H1 (cell line): ENCODE data around the gene IL1RAPL1. TPM values are rescaled to one million over a fixed set of nuclear protein-coding genes. Genes with fewer than 3 reads are reported as not detected.

ENCODE experiments used
- CBX8 ChIP-seq: fragments of 300-800, 300-1000 bp; sonication (generic); IDR thresholded peaks from 2 replicates; pipeline ENCODE4 v1.7.1; 2016; ENCODE audit warnings: low read depth, low read length, borderline replicate concordance
- CHD7 ChIP-seq: fragments of 300-600 bp; sonication (generic); IDR thresholded peaks from 2 replicates; pipeline ENCODE4 v1.7.1; 2012; ENCODE audit warnings: low read length, moderate library complexity, mild to moderate bottlenecking, inconsistent platforms; ENCODE audit not compliant: insufficient replicate concordance
- GABPA ChIP-seq: IDR thresholded peaks from 2 replicates; pipeline ENCODE4 v1.6.1; 2011; ENCODE audit warnings: mild to moderate bottlenecking, low read length, moderate library complexity, borderline replicate concordance; ENCODE audit not compliant: insufficient read depth
- NANOG ChIP-seq: IDR thresholded peaks from 2 replicates; pipeline ENCODE4 v1.6.1; 2011; ENCODE audit warnings: low read length, low read depth, mild to moderate bottlenecking, inconsistent platforms; ENCODE audit not compliant: insufficient read depth, poor library complexity, severe bottlenecking
- SIN3A ChIP-seq, 2 experiments: IDR thresholded peaks in 1 of 2; conservative IDR thresholded peaks in 1 of 2; 2 replicates each; pipeline ENCODE4 v1.6.1; 2011 to 2012; ENCODE audit warnings: low read length in 2 of 2, improper control_type of control experiment in 1 of 2, low read depth in 1 of 2, mild to moderate bottlenecking in 1 of 2
- SP1 ChIP-seq: IDR thresholded peaks from 2 replicates; pipeline ENCODE4 v1.6.1; 2011; ENCODE audit warnings: low read depth, low read length
- SP4 ChIP-seq: IDR thresholded peaks from 2 replicates; pipeline ENCODE4 v1.6.1; 2012; ENCODE audit warnings: low read length, inconsistent platforms
- polyA plus RNA-seq, 7 experiments: library from polyadenylated mRNA; depleted of rRNA in 3 of 7; stranded (reverse) in 5 of 7; unstranded in 2 of 7; fragments of >200 nt in 5 of 7; fragments of 200-250 nt in 2 of 7; gene quantifications; 1 replicate in 5 of 7; 2 replicates in 1 of 7; 4 replicates in 1 of 7; pipeline versions ENCODE4 v1.2.1 to v1.2.3, GENCODE V29; 2011 to 2013; ENCODE audit warnings: missing spikeins in 2 of 7, mixed read lengths in 2 of 7
- total RNA-seq: library from RNA; stranded (reverse); fragmentation: NEBNext Ultra II Directional; extraction: Animal tissue kit (Norgen Biotek cat#: 25700); gene quantifications from 2 replicates; pipeline ENCODE4 v1.2.1, GENCODE V29; 2021

The IL1RAPL1 gene
- total and polyA plus RNA-seq, 2 of the 8 experiments (the other 6 are each of a cell fraction or from before 2014, with no cell fraction given): 0.11 to 0.35 TPM

DNA sequence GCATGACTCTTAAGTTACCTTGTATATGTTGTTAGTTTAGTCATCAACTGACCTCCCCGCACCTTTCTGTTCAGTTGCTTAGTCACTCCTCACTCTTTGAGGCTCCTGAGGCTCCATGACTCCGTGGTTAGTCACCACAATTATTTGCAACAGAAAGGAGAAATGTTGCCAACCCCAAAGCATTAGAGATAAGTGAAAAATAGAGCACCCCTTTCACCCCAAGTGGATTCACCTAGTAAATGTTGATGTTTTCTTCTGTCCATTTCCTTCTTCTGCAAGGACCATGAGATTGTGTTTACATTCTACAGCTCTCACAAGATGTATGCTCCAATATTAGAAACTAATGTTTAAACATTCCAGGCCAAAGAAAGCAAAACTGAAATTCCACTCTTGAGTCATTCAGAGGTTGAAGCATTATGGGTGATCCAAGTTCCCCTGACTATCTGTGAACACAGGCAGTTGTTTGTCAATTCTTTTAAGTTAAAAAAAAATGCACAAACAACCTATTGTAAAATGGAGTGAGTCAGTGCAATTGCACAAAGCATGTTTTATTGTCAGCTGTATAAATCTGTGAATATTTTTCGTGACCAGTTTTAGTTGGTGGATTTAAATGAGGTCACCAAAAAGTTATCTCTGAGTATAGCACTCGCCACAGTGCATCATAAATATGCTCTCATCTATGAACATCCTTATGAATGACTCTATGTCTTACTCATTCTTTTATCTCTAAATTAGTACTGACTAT, 1075.7 kb downstream of the IL1RAPL1 start (continued):
- no peak for TF ChIP-seq CHD7
- TF ChIP-seq SP4: no peak
- no peak for TF ChIP-seq CBX8
- TF ChIP-seq GABPA: no peak
- no peak for TF ChIP-seq SIN3A (conservative IDR thresholded peaks at IDR 0.05 in 1 of 2, IDR thresholded peaks at IDR 0.05 in 1 of 2; ENCODE audit: low read depth in 1 of 2, low read length in 2 of 2)
- TF ChIP-seq SP1: no peak
- no peak for TF ChIP-seq NANOG
- TF ChIP-seq, all 59 proteins: peak for 0
